A673 (cell line): ENCODE data around the gene EPHB6. TPM values are rescaled to one million over a fixed set of nuclear protein-coding genes. Genes with fewer than 3 reads are reported as not detected.

Experiments
- BruUV-seq: library from RNA; stranded (reverse); fragments of 400-500 nt; replicated peaks from 2 replicates; lab custom pipeline; 2021; lab: Mats Ljungman, UMichigan
- CTCF ChIA-PET: fragments of 300-600 bp; sonication (Branson Sonifier 250); formaldehyde crosslinking; loops from one replicate; lab custom pipeline; 2022; ENCODE audit warnings: antibody characterized with exemption; lab: Charles Lee
- POLR2A ChIA-PET: fragments of 300-600 bp; sonication (Branson Sonifier 250); formaldehyde crosslinking; loops from one replicate; lab custom pipeline; 2022; ENCODE audit warnings: antibody characterized with exemption; ENCODE audit not compliant: low non-redundant PET; lab: Charles Lee
- DNase-seq: peaks from one replicate; pipeline ENCODE4 v3.0.0-alpha.2; 2015; ENCODE audit warnings: low spot score
- H3K27ac ChIP-seq: fragments of 200-600 bp; sonication (generic); 2 replicates; pipeline ENCODE4 v1.5.1; 2016; ENCODE audit warnings: mixed run types, low read depth, mild to moderate bottlenecking, mixed read lengths, antibody characterized with exemption, low read length; ENCODE audit not compliant: poor library complexity, severe bottlenecking
- H3K27me3 ChIP-seq: fragments of 200-600 bp; sonication (generic); replicated peaks from 2 replicates; pipeline ENCODE4 v1.6.1; 2017; ENCODE audit warnings: mixed run types, low read depth, mild to moderate bottlenecking, mixed read lengths, antibody characterized with exemption, low read length; ENCODE audit not compliant: insufficient read depth, poor library complexity
- H3K36me3 ChIP-seq: fragments of 200-600 bp; sonication (generic); 2 replicates; pipeline ENCODE4 v1.6.1; 2016; ENCODE audit warnings: mixed run types, mild to moderate bottlenecking, mixed read lengths, antibody characterized with exemption, low read length; ENCODE audit not compliant: insufficient read depth, poor library complexity, severe bottlenecking
- H3K4me1 ChIP-seq: fragments of 200-600 bp; sonication (generic); 2 replicates; pipeline ENCODE4 v1.6.1; 2017; ENCODE audit warnings: mixed run types, mild to moderate bottlenecking, mixed read lengths, antibody characterized with exemption, low read length; ENCODE audit not compliant: insufficient read depth, poor library complexity, severe bottlenecking
- H3K4me3 ChIP-seq: fragments of 200-600 bp; sonication (generic); 2 replicates; pipeline ENCODE4 v1.5.1; 2016; ENCODE audit warnings: low read depth, mixed run types, mild to moderate bottlenecking, mixed read lengths, low read length; ENCODE audit not compliant: poor library complexity, severe bottlenecking
- H3K9me3 ChIP-seq: fragments of 200-600 bp; sonication (generic); 2 replicates; pipeline ENCODE4 v1.6.1; 2016; ENCODE audit warnings: mixed run types, low read depth, mild to moderate bottlenecking, mixed read lengths, antibody characterized with exemption, low read length; ENCODE audit not compliant: poor library complexity, severe bottlenecking
- EZH2 ChIP-seq: fragments of 200-600 bp; sonication (generic); IDR thresholded peaks from 2 replicates; pipeline ENCODE4 v1.6.1; 2017; ENCODE audit warnings: borderline replicate concordance, low read depth, mild to moderate bottlenecking, mixed read lengths, antibody characterized with exemption, low read length; ENCODE audit not compliant: poor library complexity, severe bottlenecking
- intact Hi-C: fragments of 100-400 bp; cut with micrococcal nuclease; formaldehyde crosslinking; loops from one replicate; pipeline ENCODE4 v1.10.0; 2022; ENCODE audit not compliant: unreplicated experiment
- total RNA-seq: library from RNA; stranded (reverse); gene quantifications from 2 replicates; pipeline ENCODE4 v1.2.3, GENCODE V29; 2021
- TF ChIP-seq, protein P1 (sequence below): fragments of 300-800, 200-600 bp; sonication (generic); conservative IDR thresholded peaks from 2 replicates; pipeline ENCODE4 v1.5.1; 2017; ENCODE audit warnings: low read depth, mild to moderate bottlenecking, antibody characterized with exemption, low read length, moderate library complexity, mixed read lengths

The EPHB6 gene
- total RNA-seq, 1 experiment from 2014 or later = 0.49 TPM

GRCh38 chr7:142865766-142866165, 10.9 kb downstream of the EPHB6 start:
- POLR2A ChIA-PET = no interaction called here
- TF ChIP-seq, protein P1, sequence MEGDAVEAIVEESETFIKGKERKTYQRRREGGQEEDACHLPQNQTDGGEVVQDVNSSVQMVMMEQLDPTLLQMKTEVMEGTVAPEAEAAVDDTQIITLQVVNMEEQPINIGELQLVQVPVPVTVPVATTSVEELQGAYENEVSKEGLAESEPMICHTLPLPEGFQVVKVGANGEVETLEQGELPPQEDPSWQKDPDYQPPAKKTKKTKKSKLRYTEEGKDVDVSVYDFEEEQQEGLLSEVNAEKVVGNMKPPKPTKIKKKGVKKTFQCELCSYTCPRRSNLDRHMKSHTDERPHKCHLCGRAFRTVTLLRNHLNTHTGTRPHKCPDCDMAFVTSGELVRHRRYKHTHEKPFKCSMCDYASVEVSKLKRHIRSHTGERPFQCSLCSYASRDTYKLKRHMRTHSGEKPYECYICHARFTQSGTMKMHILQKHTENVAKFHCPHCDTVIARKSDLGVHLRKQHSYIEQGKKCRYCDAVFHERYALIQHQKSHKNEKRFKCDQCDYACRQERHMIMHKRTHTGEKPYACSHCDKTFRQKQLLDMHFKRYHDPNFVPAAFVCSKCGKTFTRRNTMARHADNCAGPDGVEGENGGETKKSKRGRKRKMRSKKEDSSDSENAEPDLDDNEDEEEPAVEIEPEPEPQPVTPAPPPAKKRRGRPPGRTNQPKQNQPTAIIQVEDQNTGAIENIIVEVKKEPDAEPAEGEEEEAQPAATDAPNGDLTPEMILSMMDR = no peak
- no peak for TF ChIP-seq EZH2
- no peaks in the 10 kb centered on the region for H3K4me1 ChIP-seq
- H3K4me3 ChIP-seq = no peak overlapping the region
- H3K9me3 ChIP-seq = no peaks in the 10 kb centered on the region
- DNase-seq = no peak
- no TSS peak for BruUV-seq
- intact Hi-C loops = no loop called here
- no peaks in the 10 kb centered on the region for H3K36me3 ChIP-seq
- CTCF ChIA-PET = interaction anchor here (1.0 to 1.5 kb wide), 2 partner anchors 12 to 233 kb away, joined by 4 to 8 read pairs; no protein-coding TSS in a partner anchor
- peaks cover 23% of the 10 kb centered on the region for H3K27me3 ChIP-seq
- H3K27ac ChIP-seq = no peak overlapping the region

GRCh38 chr7:142866361-142867096, 11.7 kb downstream of the EPHB6 start:
- TF ChIP-seq, protein P1 = peak; percentile 52
- no peak for TF ChIP-seq EZH2
- ChIA-PET POLR2A (no interaction called here), CTCF (interaction anchor here (0.7 to 1.5 kb wide), 3 partner anchors 9 to 234 kb away, joined by 4 to 8 read pairs (median 4); no protein-coding TSS in a partner anchor)
- Histone ChIP-seq H3K27me3 (peaks cover 16% of the 10 kb centered on the region), H3K27ac (no peak overlapping the region), H3K4me3 (no peak overlapping the region), H3K9me3 (no peaks in the 10 kb centered on the region), H3K36me3 (no peaks in the 10 kb centered on the region), H3K4me1 (no peaks in the 10 kb centered on the region)
- intact Hi-C loops = no loop called here
- peak; percentile 23 for DNase-seq
- no TSS peak for BruUV-seq

DNA sequence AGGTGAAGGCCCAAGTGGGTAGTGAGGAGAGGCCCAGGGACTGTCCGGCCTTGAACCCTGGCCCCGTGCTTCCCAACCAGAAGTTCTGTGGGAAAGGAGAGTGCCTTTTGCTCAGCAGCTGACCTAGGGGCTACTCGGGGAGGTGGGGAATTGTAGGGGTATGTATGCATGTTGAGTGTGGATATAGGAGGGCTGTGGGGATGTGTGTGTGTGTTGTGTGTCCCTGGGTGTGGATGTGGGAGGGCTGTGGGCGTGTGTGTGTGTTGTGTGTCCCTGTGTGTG, 12.2 kb downstream of the EPHB6 start:
- POLR2A ChIA-PET = no interaction called here
- BruUV-seq = no TSS peak
- no peak for TF ChIP-seq EZH2
- H3K36me3 ChIP-seq = no peaks in the 10 kb centered on the region
- no peak overlapping the region for H3K4me3 ChIP-seq
- DNase-seq = no peak
- no peak overlapping the region for H3K27ac ChIP-seq
- H3K4me1 ChIP-seq = no peaks in the 10 kb centered on the region
- CTCF ChIA-PET = interaction anchor here (0.7 to 1.5 kb wide), 2 partner anchors 10 to 235 kb away, joined by 4 read pairs; no protein-coding TSS in a partner anchor
- H3K27me3 ChIP-seq = peaks cover 11% of the 10 kb centered on the region
- no peaks in the 10 kb centered on the region for H3K9me3 ChIP-seq
- intact Hi-C loops = no loop called here
